ENCODE data around the gene KCTD2. TPM values are rescaled to one million over a fixed set of nuclear protein-coding genes. Genes with fewer than 3 reads are reported as not detected.
"Not testable (repeated sequence)": the region's sequence is repeated elsewhere in the genome, so short reads cannot be mapped to it uniquely, and the experiment has no call there.

KCTD2 gene
- polyA plus RNA-seq, 4 donors = 32.8 to 35.4 (median 33.8) TPM

DNA sequence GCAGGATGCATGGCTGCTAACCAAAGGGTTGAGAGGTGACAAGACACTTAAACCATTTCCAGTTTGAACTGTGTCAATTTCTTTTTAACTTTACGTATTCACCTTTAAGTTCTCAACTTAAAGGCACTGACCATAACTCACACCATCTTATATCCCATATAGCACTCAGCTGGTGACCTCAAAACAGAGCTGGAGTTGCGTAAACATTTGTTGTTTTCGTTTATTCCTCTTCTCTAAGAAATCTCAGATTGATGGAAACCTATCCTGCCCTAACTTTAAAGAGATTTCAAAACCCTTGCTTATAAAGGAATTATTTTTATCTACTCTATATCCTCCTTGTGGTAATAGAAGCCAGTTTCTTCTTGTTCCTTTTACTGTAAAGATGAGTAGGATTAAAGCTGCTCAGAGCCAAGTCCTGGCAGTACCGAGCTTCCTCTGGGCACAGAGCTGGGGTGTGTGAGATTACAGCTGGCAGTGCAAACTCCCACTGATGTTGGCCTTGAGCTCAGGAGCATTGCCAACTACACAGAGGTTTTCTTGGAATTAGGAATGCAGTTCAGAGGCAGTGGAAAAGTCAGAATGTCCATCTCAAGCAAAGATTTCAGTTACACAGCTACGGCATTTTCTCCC is 1.3 kb downstream of the KCTD2 start:
- no peak for DNase-seq (ENCODE audit: low read depth in 4 of 4, low spot score in 3 of 4)

DNA sequence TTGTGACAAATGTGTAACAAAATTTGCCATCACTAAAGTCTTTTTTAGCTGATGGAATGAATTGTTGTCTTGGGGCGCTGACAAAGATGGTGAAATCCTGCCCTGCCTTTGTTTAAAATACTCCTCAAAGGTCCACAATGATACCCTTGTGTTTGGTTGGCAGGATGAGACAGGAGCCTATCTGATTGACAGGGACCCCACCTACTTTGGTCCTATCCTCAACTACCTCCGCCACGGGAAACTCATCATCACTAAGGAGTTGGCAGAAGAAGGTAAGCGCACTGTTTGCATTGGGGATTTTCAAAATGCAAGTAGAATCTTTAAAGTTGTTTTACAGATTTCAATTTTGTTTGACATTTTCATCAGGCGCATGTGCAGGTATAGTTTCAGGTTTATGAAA is 2.0 kb downstream of the KCTD2 start:
- no peak for DNase-seq (ENCODE audit: low read depth in 4 of 4, low spot score in 3 of 4)

GRCh38 chr17:75049706-75050105 is 2.7 kb downstream of the KCTD2 start:
- DNase-seq (ENCODE audit: low read depth in 4 of 4, low spot score in 3 of 4) = no peak

- DNase-seq (ENCODE audit: low read depth in 4 of 4, low spot score in 3 of 4) = no peak
Observed at GRCh38 chr17:75051941-75052340, 4.9 kb downstream of the KCTD2 start.

GRCh38 chr17:75059369-75060345 is 12.6 kb downstream of the KCTD2 start:
- no peak for DNase-seq (ENCODE audit: low read depth in 4 of 4, low spot score in 3 of 4)

DNA sequence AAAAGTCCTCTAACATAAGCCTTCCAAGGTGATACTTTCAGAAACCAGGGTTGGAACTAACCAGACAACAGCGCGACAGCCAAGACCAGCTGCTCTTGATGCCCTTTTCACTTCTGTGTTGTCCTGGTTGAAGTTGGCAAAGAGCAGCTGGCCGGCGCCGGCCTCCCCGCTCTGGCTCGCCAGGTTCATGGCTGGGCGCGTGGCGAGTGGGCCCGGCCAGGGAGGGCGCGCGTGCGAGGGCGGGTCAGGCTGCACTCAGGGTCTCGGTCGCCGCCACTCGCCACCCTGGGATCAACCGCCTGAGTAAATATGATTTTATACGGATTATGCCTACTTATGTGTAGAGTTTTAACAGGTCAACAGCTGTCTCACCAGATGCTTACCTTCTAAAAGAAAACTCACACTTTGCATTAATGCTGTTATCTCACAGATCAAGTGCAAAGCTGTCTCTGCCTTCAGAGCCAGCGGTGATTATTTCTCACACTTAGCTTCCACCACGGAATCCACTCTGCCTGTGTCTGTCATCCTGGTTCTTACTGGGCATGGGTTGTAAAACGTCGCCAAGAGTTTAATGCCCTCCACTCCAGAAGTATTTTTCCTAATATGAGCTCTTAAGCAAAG is 13.5 kb downstream of the KCTD2 start:
- no peak for DNase-seq (ENCODE audit: low read depth in 4 of 4, low spot score in 3 of 4)

DNA sequence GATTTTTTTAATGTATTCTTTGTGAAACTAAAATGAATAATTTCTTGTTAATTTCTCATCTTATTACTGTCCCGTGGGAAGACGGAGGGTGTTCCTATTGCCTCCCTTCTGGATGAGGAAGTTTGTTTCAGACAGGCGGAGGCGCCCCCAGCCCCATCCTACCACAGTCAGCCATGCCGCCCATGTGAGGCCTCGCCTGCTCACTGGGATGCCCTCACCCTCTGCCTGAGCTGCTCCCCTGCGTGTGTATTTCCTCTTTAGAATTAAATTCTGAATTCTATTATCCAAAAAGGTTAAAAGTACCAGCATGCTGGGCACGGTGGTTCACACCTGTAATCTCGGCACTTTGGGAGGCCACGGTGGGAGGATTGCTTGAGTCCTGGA is 14.0 kb downstream of the KCTD2 start:
- DNase-seq (ENCODE audit: low read depth in 4 of 4, low spot score in 3 of 4) = no peak

- no peak for DNase-seq (ENCODE audit: low read depth in 4 of 4, low spot score in 3 of 4)
Observed at GRCh38 chr17:75061618-75062017, 14.6 kb downstream of the KCTD2 start.

DNA sequence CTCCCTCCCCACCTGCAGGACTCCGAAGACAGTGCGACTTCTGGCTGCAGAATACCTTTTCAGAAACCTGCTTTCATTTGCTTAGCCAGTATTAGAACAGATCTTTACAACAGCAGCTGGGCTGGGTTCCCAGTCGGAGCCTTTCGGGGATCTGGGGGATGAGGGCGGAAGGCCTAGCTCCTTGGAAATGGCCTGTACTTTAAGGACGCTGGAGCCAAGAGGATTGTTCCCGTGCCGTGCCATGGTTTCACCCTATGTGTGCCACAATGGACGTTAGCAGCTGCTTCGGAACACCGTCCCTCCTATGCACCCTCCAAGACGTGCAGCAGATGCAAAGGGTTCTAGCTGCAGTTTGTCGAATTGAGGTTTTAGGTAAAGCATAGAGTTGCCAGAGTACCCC is 16.2 kb downstream of the KCTD2 start:
- no peak for DNase-seq (ENCODE audit: low read depth in 4 of 4, low spot score in 3 of 4)

DNA sequence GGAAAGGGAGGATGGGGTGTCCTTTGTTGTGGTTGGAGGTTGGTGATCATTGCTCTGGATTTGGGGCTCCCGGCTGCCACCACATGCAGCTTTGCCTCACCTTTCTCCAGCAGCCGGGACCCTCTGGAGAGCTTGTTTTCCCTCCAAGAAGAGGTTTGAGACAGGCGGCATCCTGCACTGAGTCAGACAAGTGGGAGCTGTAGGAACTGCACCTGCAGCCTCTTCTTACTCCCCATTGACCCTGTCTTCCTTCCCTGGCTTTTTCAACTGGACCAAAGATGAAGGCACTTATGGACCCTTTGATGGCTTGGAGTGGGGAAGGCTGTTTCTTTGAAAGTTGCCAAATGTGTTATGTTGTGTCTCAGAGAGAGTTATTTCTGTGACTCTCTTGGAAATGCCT is 16.6 kb downstream of the KCTD2 start:
- no peak for DNase-seq (ENCODE audit: low read depth in 4 of 4, low spot score in 3 of 4)

DNA sequence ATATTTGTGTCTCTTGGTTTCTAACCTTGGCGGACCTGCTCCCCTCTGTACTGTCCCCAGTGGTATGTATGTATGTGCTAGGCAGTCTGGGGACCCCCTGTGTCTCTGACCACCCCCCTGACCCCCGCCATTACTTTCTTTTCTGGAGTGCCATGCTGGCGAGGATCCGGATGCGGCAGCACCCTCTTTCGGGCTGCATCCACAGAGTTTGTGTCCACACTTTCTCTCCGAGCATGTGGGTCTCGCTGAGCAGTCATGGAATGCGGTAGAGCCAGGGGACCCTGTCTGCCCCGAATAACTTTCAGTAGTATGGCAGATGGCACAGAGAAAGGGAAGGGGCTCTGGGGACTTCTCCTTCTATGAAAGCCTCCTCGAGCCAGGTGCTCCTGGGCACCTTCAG is 17.0 kb downstream of the KCTD2 start:
- no peak for DNase-seq (ENCODE audit: low read depth in 4 of 4, low spot score in 3 of 4)

- no peak for DNase-seq (ENCODE audit: low read depth in 4 of 4, low spot score in 3 of 4)
Observed at GRCh38 chr17:75064460-75064859, 17.4 kb downstream of the KCTD2 start.

DNA sequence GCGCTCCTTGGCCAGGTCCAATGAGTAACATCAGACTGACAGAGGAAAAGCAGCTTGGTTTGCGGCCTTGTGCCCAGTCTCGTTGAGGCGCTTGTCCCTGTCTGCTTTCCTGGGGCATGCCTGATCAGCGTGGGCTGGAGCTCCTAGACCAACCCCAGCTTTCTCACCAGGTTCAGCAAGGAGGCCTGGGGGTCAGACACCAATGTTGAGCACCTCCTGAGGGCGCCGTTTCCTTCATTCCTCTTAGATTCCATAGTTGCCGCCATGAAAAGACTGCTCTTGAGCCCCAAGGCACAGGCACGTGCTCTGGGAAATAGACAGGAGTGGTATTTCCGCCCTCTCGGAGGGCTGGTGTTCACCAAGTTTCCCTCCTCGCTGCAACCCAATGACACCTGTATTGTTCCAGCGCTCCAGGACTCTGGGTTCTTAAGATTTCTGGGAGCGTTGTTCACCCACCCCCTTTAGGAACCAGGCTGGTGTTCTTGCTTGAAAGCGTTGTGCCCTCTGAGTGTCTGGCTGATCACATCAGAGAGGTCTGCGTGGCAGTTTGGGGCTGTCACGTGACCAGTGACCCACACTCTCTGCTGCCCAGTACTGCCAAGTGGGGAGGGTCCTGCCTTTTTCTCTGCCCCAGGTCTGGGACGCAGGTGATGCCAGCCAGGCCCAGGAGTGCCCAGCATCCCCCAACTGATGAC is 18.0 kb downstream of the KCTD2 start:
- DNase-seq (ENCODE audit: low read depth in 4 of 4, low spot score in 3 of 4) = no peak

- DNase-seq (ENCODE audit: low read depth in 4 of 4, low spot score in 3 of 4) = no peak
Observed at GRCh38 chr17:75065562-75066151, 18.6 kb downstream of the KCTD2 start.

- no peak for DNase-seq (ENCODE audit: low read depth in 4 of 4, low spot score in 3 of 4)
Observed at GRCh38 chr17:75067856-75068255, 20.8 kb downstream of the KCTD2 start.

DNA sequence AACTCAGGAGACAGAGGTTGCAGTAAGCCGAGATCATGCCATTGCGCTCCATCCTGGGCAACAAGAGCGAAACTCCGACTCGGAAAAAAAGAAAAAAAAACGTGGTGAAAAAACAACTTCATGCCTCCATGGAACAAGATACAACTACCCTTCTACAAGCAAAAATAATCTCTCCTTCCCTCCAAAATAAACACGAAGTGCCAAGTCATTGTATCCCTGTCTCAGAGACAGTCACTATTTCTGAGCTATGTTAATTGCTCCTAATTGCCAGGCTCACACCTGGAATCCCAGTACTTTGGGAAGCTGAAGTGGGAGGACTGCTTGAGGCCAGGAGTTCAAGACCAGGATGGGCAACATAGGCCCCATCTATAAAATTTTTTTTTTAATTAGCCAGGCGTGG is 21.7 kb downstream of the KCTD2 start:
- DNase-seq (ENCODE audit: low read depth in 4 of 4, low spot score in 3 of 4) = no peak

GRCh38 chr17:75069783-75070182 is 22.8 kb downstream of the KCTD2 start:
- no peak for DNase-seq (ENCODE audit: low read depth in 4 of 4, low spot score in 3 of 4)

DNA sequence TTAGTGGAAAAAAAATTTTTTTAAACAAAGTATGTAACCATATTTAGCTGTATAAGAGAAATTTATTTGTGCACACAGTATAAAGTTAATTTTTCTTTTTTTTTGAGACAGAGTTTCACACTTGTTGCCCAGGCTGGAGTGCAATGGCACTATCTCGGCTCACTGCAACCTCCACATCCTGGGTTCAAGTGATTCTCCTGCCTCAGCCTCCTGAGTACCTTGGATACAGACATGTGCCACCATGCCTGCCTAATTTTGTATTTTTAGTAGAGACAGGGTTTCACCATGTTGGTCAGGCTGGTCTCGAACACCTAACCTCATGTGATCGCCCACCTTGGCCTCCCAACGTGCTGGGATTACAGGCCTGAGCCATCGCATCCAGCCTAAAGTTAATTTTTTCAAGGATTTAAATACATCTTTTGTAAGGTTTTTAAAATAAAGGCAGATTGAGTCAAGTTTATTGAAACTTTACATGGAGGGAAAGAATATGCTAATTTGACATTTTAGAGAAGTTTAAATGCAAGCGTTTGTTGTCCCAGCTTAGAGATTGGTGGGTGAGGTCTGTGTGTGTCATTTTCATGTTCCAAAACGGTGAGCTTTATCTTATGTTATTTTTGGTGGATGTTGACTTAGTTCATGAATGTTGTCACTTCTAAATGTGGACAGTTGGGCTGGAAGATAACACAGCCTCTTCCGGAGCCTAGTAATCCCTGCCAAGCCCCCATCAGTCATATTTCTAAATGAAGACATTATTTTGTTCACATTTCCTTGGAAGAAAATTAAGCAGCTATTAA is 24.6 kb downstream of the KCTD2 start:
- not testable (repeated sequence) for DNase-seq (ENCODE audit: low read depth in 4 of 4, low spot score in 3 of 4)

GRCh38 chr17:75072909-75073308 is 25.9 kb downstream of the KCTD2 start:
- DNase-seq (ENCODE audit: low read depth in 4 of 4, low spot score in 3 of 4) = not testable (repeated sequence)

DNA sequence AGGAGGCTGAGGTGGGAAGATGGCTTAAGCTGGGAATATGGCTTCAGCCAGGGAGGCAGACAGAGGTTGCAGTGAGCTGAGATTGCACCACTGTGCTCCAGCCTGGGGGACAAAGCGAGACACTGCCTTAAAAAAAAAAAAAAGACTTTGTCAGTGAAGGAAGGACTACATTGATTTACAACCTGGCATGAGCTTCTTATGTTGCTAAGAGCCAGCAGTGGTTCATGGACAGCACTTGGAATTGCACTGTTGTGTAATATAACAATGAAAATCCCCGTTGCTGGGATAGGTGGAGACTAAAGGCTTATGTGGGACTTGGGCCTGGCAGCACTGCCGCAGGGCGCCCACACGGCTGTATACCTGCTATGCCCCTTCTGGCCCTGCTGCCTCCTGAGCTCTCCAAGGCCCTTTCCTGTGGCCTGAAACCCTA is 26.6 kb downstream of the KCTD2 start:
- no peak for DNase-seq (ENCODE audit: low read depth in 4 of 4, low spot score in 3 of 4)
